Measurements from ENCODE around the gene SYT17.
A peak's percentile ranks its signal among the peaks of the same experiment; 100 is the strongest.

The SYT17 gene

DNA sequence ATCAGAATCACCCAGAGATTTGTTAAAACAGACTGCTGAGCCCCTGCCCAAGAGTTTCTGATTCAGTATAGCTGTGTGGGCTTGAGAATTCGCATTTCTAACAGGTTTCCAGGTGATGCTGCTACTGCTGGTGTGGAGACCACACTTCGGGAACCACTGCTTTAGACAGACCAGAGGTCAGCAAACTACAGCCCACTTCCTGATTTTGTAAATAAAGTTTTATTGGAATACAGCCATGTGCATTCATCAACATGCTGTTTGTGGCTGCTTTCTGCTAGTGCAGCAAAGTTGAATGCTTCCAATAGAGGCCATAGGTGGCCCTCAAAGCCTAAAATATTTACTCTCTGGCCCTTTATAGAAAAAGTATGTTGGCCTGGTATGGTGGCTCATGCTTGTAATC is 84.9 kb downstream of the SYT17 start:
- TF ChIP-seq POLR2AphosphoS5 (IDR thresholded peaks at IDR 0.05; ENCODE audit: low read depth) (no peak), SPI1 (IDR thresholded peaks at IDR 0.05; ENCODE audit: borderline replicate concordance, low read depth) (peak; percentile 13; the same call in 1 of the 2 replicates)
- Histone ChIP-seq H3K27ac (replicated peaks) (no peak overlapping the region), H3K27me3 (ENCODE audit: insufficient read depth, poor library complexity, severe bottlenecking) (no peaks in the 10 kb centered on the region), H3K4me3 (replicated peaks; ENCODE audit: insufficient read depth, low read length) (no peak overlapping the region)
- DNase-seq (ENCODE audit: low read depth in 1 of 2, low spot score in 1 of 2), result no peak

DNA sequence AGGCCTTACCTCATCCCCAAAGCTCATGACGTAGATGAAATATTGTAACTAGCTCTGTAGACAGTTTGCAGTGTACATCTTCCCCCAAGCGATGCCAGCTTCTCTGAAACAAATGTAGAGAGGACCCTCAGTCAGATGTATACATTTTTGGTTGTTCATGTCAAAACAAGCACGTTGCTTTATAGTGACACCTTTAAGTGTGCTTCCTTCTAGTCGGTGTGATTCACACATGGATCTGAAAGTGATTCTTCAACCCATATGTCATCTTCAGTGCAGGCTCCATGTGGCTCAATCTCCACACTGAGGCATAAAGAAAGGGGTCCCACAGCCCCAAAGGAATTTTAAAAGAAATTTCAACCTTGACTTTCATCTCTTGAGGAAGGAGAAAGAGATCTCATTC is 86.6 kb downstream of the SYT17 start:
- TF ChIP-seq, protein P1, sequence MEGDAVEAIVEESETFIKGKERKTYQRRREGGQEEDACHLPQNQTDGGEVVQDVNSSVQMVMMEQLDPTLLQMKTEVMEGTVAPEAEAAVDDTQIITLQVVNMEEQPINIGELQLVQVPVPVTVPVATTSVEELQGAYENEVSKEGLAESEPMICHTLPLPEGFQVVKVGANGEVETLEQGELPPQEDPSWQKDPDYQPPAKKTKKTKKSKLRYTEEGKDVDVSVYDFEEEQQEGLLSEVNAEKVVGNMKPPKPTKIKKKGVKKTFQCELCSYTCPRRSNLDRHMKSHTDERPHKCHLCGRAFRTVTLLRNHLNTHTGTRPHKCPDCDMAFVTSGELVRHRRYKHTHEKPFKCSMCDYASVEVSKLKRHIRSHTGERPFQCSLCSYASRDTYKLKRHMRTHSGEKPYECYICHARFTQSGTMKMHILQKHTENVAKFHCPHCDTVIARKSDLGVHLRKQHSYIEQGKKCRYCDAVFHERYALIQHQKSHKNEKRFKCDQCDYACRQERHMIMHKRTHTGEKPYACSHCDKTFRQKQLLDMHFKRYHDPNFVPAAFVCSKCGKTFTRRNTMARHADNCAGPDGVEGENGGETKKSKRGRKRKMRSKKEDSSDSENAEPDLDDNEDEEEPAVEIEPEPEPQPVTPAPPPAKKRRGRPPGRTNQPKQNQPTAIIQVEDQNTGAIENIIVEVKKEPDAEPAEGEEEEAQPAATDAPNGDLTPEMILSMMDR (IDR thresholded peaks at IDR 0.05; ENCODE audit: insufficient read depth, low read length), result no peak
- no peak for TF ChIP-seq POLR2AphosphoS5 (IDR thresholded peaks at IDR 0.05; ENCODE audit: low read depth)
- Histone ChIP-seq H3K27me3 (ENCODE audit: insufficient read depth, poor library complexity, severe bottlenecking) (no peaks in the 10 kb centered on the region), H3K27ac (replicated peaks) (no peak overlapping the region), H3K4me3 (replicated peaks; ENCODE audit: insufficient read depth, low read length) (no peak overlapping the region)
- DNase-seq (ENCODE audit: low read depth in 1 of 2, low spot score in 1 of 2), result no peak

DNA sequence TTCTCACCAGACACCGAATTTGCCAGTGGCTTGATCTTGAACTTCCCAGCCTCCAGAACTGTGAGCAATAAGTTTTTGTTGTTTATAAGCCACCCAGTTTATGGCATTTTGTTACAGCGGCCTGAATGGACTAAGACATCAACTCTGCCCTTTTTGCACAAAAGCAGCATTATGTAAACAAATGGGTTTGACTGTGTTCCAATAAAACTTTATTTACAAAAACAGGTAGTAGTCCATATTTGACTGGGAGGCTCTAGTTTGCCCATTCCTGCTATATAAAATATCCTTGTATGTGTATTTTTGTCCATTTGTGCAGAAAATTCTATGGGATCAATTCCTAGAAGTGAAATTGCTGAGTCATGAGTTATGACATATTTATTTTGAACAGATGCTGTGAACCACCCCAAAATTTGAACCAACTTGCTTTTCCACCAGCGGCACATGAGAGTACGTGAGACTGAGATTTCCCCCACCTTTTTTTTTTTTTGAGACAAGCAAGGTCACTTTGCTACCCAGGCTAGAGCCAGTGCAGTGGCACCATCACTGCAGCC is 96.2 kb downstream of the SYT17 start:
- TF ChIP-seq, protein P2, sequence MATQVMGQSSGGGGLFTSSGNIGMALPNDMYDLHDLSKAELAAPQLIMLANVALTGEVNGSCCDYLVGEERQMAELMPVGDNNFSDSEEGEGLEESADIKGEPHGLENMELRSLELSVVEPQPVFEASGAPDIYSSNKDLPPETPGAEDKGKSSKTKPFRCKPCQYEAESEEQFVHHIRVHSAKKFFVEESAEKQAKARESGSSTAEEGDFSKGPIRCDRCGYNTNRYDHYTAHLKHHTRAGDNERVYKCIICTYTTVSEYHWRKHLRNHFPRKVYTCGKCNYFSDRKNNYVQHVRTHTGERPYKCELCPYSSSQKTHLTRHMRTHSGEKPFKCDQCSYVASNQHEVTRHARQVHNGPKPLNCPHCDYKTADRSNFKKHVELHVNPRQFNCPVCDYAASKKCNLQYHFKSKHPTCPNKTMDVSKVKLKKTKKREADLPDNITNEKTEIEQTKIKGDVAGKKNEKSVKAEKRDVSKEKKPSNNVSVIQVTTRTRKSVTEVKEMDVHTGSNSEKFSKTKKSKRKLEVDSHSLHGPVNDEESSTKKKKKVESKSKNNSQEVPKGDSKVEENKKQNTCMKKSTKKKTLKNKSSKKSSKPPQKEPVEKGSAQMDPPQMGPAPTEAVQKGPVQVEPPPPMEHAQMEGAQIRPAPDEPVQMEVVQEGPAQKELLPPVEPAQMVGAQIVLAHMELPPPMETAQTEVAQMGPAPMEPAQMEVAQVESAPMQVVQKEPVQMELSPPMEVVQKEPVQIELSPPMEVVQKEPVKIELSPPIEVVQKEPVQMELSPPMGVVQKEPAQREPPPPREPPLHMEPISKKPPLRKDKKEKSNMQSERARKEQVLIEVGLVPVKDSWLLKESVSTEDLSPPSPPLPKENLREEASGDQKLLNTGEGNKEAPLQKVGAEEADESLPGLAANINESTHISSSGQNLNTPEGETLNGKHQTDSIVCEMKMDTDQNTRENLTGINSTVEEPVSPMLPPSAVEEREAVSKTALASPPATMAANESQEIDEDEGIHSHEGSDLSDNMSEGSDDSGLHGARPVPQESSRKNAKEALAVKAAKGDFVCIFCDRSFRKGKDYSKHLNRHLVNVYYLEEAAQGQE (IDR thresholded peaks at IDR 0.05; ENCODE audit: insufficient replicate concordance, low read depth), result no peak
- TF ChIP-seq SPI1 (IDR thresholded peaks at IDR 0.05; ENCODE audit: borderline replicate concordance, low read depth), result no peak
- TF ChIP-seq, protein P1 (IDR thresholded peaks at IDR 0.05; ENCODE audit: insufficient read depth, low read length), result no peak
- no peak for TF ChIP-seq POLR2AphosphoS5 (IDR thresholded peaks at IDR 0.05; ENCODE audit: low read depth)
- no peak for TF ChIP-seq GABPA (IDR thresholded peaks at IDR 0.05; ENCODE audit: low read depth)
- H3K4me3 ChIP-seq (replicated peaks; ENCODE audit: insufficient read depth, low read length), result no peak overlapping the region
- no peak for DNase-seq (ENCODE audit: low read depth in 1 of 2, low spot score in 1 of 2)
- no peak overlapping the region for H3K27ac ChIP-seq (replicated peaks)
- H3K27me3 ChIP-seq (ENCODE audit: insufficient read depth, poor library complexity, severe bottlenecking), result no peaks in the 10 kb centered on the region

DNA sequence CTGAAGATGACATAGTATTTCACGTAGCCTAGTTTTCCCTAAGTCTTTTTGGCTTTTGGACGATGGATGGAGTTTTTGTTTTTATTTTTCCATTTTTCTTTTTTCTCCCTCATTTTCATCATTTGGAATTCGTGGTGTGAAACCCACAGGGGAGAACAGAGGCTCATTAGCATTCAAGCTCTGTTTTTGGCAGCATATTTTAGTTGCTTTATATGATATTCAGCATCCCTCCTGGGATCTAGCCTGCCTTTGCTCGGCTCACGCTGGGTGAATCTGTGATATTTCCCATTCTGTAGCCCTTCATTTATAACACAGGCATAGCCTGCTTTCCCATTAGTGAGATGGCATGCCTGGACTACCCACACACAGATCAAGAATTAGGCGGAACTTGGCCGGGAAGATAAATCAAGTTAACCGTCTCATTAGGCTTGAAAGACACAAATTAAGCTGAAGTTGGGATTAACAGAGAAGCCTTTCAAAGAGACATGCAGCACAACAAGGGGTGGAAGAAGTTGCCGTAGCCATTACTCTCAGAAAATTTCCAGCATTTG is 97.4 kb downstream of the SYT17 start:
- Histone ChIP-seq H3K4me3 (replicated peaks; ENCODE audit: insufficient read depth, low read length) (no peak overlapping the region), H3K27me3 (ENCODE audit: insufficient read depth, poor library complexity, severe bottlenecking) (no peaks in the 10 kb centered on the region), H3K27ac (replicated peaks) (no peak overlapping the region)
- TF ChIP-seq SPI1 (IDR thresholded peaks at IDR 0.05; ENCODE audit: borderline replicate concordance, low read depth) (no peak), POLR2AphosphoS5 (IDR thresholded peaks at IDR 0.05; ENCODE audit: low read depth) (no peak), GABPA (IDR thresholded peaks at IDR 0.05; ENCODE audit: low read depth) (no peak)
- TF ChIP-seq, protein P1 (IDR thresholded peaks at IDR 0.05; ENCODE audit: insufficient read depth, low read length), result no peak
- TF ChIP-seq, protein P2 (IDR thresholded peaks at IDR 0.05; ENCODE audit: insufficient replicate concordance, low read depth), result no peak
- no peak for DNase-seq (ENCODE audit: low read depth in 1 of 2, low spot score in 1 of 2)
